ENCODE results near the gene GBP2.

The GBP2 gene

GRCh38 chr1:89088572-89088971 lies 37.3 kb downstream of the GBP2 start:
- no peaks in the 10 kb centered on the region for H3K9me2 ChIP-seq (replicated peaks; ENCODE audit: insufficient read depth, low read length)
- H3F3A ChIP-seq (ENCODE audit: insufficient read depth) = no peaks in the 10 kb centered on the region
- H3K27ac ChIP-seq (ENCODE audit: low read depth, low read length) = no peak overlapping the region
- no peaks in the 10 kb centered on the region for H3K27me3 ChIP-seq (ENCODE audit: low read length)
- no peak overlapping the region for H3K9ac ChIP-seq (ENCODE audit: low read length)
- no peaks in the 10 kb centered on the region for H3K79me2 ChIP-seq (ENCODE audit: insufficient read depth, low read length)
- TF ChIP-seq CTCF (IDR thresholded peaks at IDR 0.05; ENCODE audit: insufficient read depth, low read length, poor library complexity, severe bottlenecking) (no peak), EZH2phosphoT487 (conservative IDR thresholded peaks at IDR 0.05; ENCODE audit: low read length) (no peak)
- no peak overlapping the region for H3K4me2 ChIP-seq (ENCODE audit: low read depth, low read length, poor library complexity, severe bottlenecking)
- H3K36me3 ChIP-seq (ENCODE audit: low read length) = no peaks in the 10 kb centered on the region
- no peaks in the 10 kb centered on the region for H3K9me3 ChIP-seq (ENCODE audit: insufficient read depth, low read length)
- H3K4me3 ChIP-seq (ENCODE audit: insufficient read depth, low read length, poor library complexity, severe bottlenecking) = no peak overlapping the region
- no peak overlapping the region for H2AFZ ChIP-seq (ENCODE audit: low read depth, low read length, severe bottlenecking)
- H4K20me1 ChIP-seq (ENCODE audit: low read depth, low read length) = no peaks in the 10 kb centered on the region

- no peaks in the 10 kb centered on the region for H4K20me1 ChIP-seq (ENCODE audit: low read depth, low read length)
- no peak for TF ChIP-seq CTCF (IDR thresholded peaks at IDR 0.05; ENCODE audit: insufficient read depth, low read length, poor library complexity, severe bottlenecking)
- no peak for TF ChIP-seq EZH2phosphoT487 (conservative IDR thresholded peaks at IDR 0.05; ENCODE audit: low read length)
- no peaks in the 10 kb centered on the region for H3K9me3 ChIP-seq (ENCODE audit: insufficient read depth, low read length)
- H3K27ac ChIP-seq (ENCODE audit: low read depth, low read length) = no peak overlapping the region
- no peak overlapping the region for H3K4me3 ChIP-seq (ENCODE audit: insufficient read depth, low read length, poor library complexity, severe bottlenecking)
- H3K4me2 ChIP-seq (ENCODE audit: low read depth, low read length, poor library complexity, severe bottlenecking) = no peak overlapping the region
- H2AFZ ChIP-seq (ENCODE audit: low read depth, low read length, severe bottlenecking) = no peak overlapping the region
- no peaks in the 10 kb centered on the region for H3K36me3 ChIP-seq (ENCODE audit: low read length)
- no peaks in the 10 kb centered on the region for H3F3A ChIP-seq (ENCODE audit: insufficient read depth)
- no peaks in the 10 kb centered on the region for H3K9me2 ChIP-seq (replicated peaks; ENCODE audit: insufficient read depth, low read length)
- H3K79me2 ChIP-seq (ENCODE audit: insufficient read depth, low read length) = no peaks in the 10 kb centered on the region
- H3K9ac ChIP-seq (ENCODE audit: low read length) = no peak overlapping the region
- H3K27me3 ChIP-seq (ENCODE audit: low read length) = no peaks in the 10 kb centered on the region
Observed at GRCh38 chr1:89087241-89087640, 38.7 kb downstream of the GBP2 start.

GRCh38 chr1:89085781-89086180 lies 40.1 kb downstream of the GBP2 start:
- Histone ChIP-seq H3K79me2 (ENCODE audit: insufficient read depth, low read length) (no peaks in the 10 kb centered on the region), H4K20me1 (ENCODE audit: low read depth, low read length) (no peaks in the 10 kb centered on the region), H3K27me3 (ENCODE audit: low read length) (no peaks in the 10 kb centered on the region), H3K36me3 (ENCODE audit: low read length) (no peaks in the 10 kb centered on the region), H3K4me3 (ENCODE audit: insufficient read depth, low read length, poor library complexity, severe bottlenecking) (no peak overlapping the region), H3K9ac (ENCODE audit: low read length) (no peak overlapping the region), H3K9me2 (replicated peaks; ENCODE audit: insufficient read depth, low read length) (no peaks in the 10 kb centered on the region), H3K27ac (ENCODE audit: low read depth, low read length) (no peak overlapping the region), H2AFZ (ENCODE audit: low read depth, low read length, severe bottlenecking) (no peak overlapping the region), H3F3A (ENCODE audit: insufficient read depth) (no peaks in the 10 kb centered on the region), H3K9me3 (ENCODE audit: insufficient read depth, low read length) (no peaks in the 10 kb centered on the region), H3K4me2 (ENCODE audit: low read depth, low read length, poor library complexity, severe bottlenecking) (no peak overlapping the region)
- TF ChIP-seq CTCF (IDR thresholded peaks at IDR 0.05; ENCODE audit: insufficient read depth, low read length, poor library complexity, severe bottlenecking) (no peak), EZH2phosphoT487 (conservative IDR thresholded peaks at IDR 0.05; ENCODE audit: low read length) (no peak)

Measured in SU-DHL-6 (cell line).